CD8-positive, alpha-beta memory T cell (primary cell): ENCODE data around the gene ARSB. TPM values are rescaled to one million over a fixed set of nuclear protein-coding genes. Genes with fewer than 3 reads are reported as not detected.
A peak's percentile ranks its signal among the peaks of the same experiment; 100 is the strongest.

Source experiments
- CTCF ChIA-PET: fragments of 350-600 bp; sonication (Branson Sonifier 250); formaldehyde crosslinking; loops from one replicate; lab custom pipeline; 2021; ENCODE audit warnings: antibody characterized with exemption; lab: Charles Lee
- POLR2A ChIA-PET: fragments of 350-600 bp; sonication (Branson Sonifier 250); formaldehyde crosslinking; loops from one replicate; lab custom pipeline; 2021; ENCODE audit warnings: antibody characterized with exemption; lab: Charles Lee
- DNase-seq, 5 donors: peaks; one replicate each; pipeline versions ENCODE4 v3.0.0 to v3.0.0-alpha.2; 2020 to 2022; ENCODE audit warnings: mixed read lengths in 1 of 5
- H3K27ac ChIP-seq: one replicate; pipeline ENCODE4 v1.7.0; 2013; ENCODE audit warnings: low read depth, mild to moderate bottlenecking, low read length, moderate library complexity
- H3K27me3 ChIP-seq: 2 replicates; pipeline ENCODE4 v1.7.0; 2013; ENCODE audit warnings: low read length, mild to moderate bottlenecking; ENCODE audit not compliant: insufficient read depth, poor library complexity, severe bottlenecking
- H3K36me3 ChIP-seq: 2 replicates; pipeline ENCODE4 v1.7.0; 2013; ENCODE audit warnings: mild to moderate bottlenecking, low read length, moderate library complexity; ENCODE audit not compliant: insufficient read depth
- H3K4me1 ChIP-seq: 2 replicates; pipeline ENCODE4 v1.7.0; 2013; ENCODE audit warnings: mild to moderate bottlenecking, low read length, moderate library complexity; ENCODE audit not compliant: insufficient read depth
- H3K4me3 ChIP-seq: 2 replicates; pipeline ENCODE4 v1.7.0; 2013; ENCODE audit warnings: mild to moderate bottlenecking, low read length
- H3K9me3 ChIP-seq: 2 replicates; pipeline ENCODE4 v1.7.0; 2013; ENCODE audit warnings: mild to moderate bottlenecking, low read length
- H3K27ac Mint-ChIP-seq, 8 donors: one replicate each; pipeline ENCODE4 v1.8.0; 2020 to 2021; ENCODE audit warnings: mixed read lengths in 8 of 8, mild to moderate bottlenecking in 6 of 8, inconsistent platforms in 3 of 8, moderate library complexity in 3 of 8
- H3K27me3 Mint-ChIP-seq, 2 donors: one replicate each; pipeline ENCODE4 v1.8.0; 2020 to 2021; ENCODE audit warnings: mixed read lengths in 2 of 2, mild to moderate bottlenecking in 1 of 2, moderate library complexity in 1 of 2
- H3K36me3 Mint-ChIP-seq, 3 donors: one replicate each; pipeline ENCODE4 v1.8.0; 2020 to 2021; ENCODE audit warnings: mixed read lengths in 3 of 3, inconsistent platforms in 1 of 3, mild to moderate bottlenecking in 1 of 3
- H3K4me1 Mint-ChIP-seq, 3 donors: one replicate each; pipeline ENCODE4 v1.8.0; 2020 to 2021; ENCODE audit warnings: mixed read lengths in 3 of 3, inconsistent platforms in 1 of 3, mild to moderate bottlenecking in 1 of 3
- H3K4me3 Mint-ChIP-seq, 7 donors: one replicate each; pipeline ENCODE4 v1.8.0; 2020 to 2021; ENCODE audit warnings: mixed read lengths in 7 of 7, mild to moderate bottlenecking in 6 of 7, moderate library complexity in 4 of 7, inconsistent platforms in 2 of 7
- H3K9me3 Mint-ChIP-seq, 5 donors: one replicate each; pipeline ENCODE4 v1.8.0; 2020 to 2022; ENCODE audit warnings: mixed read lengths in 5 of 5, mild to moderate bottlenecking in 3 of 5, moderate library complexity in 2 of 5, inconsistent platforms in 1 of 5
- polyA plus RNA-seq: library from polyadenylated mRNA; unstranded; fragments of 300-500 nt; fragmentation: Illumina TruSeq; gene quantifications from one replicate; pipeline ENCODE4 v1.2.3, GENCODE V29; 2021
- total RNA-seq, 2 experiments: library from RNA; stranded (reverse); gene quantifications; one replicate each; pipeline ENCODE4 v1.2.3, GENCODE V29; 2021

The ARSB gene
- total and polyA plus RNA-seq, 3 experiments from 2014 or later: 5.1 to 19.9 (median 19.6) TPM

DNA sequence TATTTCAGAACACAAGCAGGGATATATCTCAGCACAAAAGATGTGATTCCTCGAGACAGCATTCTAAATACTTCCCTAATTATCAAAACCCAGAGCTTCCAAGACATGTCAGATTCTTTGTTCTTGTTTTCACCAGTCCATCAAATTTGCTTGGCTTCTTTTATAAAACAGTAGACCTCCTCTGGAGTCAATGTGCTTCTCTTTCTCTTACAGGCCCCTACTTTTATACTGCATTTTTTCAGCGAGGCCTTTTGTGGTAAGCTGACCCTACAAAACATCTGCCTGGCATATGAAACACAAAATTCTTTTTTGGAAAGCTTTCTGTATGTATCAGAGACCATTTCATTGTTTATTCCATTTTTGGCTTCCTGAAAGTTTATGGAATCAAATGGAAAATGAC lies 81.8 kb downstream of the ARSB start:
- Histone ChIP-seq H3K4me3 (no peak overlapping the region), H3K4me1 (no peaks in the 10 kb centered on the region), H3K9me3 (peaks cover 5% of the 10 kb centered on the region), H3K27ac (no peak overlapping the region), H3K36me3 (no peaks in the 10 kb centered on the region), H3K27me3 (no peaks in the 10 kb centered on the region)
- Mint-ChIP-seq H3K4me1 (no peaks in the 10 kb centered on the region), H3K9me3 (peaks cover 12 to 22% (median 17%) of the 10 kb centered on the region in 5 donors), H3K36me3 (peaks cover 8 to 39% (median 15%) of the 10 kb centered on the region in 3 donors), H3K27me3 (peaks cover 0 to 1% of the 10 kb centered on the region in 2 donors), H3K4me3 (no peak overlapping the region), H3K27ac (no peak overlapping the region)
- DNase-seq: no peak
- ChIA-PET CTCF (no interaction called here), POLR2A (no interaction called here)

GRCh38 chr5:78899922-78900362 lies 85.2 kb downstream of the ARSB start:
- peaks cover 5% of the 10 kb centered on the region for H3K9me3 ChIP-seq
- Mint-ChIP-seq H3K27me3 (no peaks in the 10 kb centered on the region), H3K36me3 (peaks cover 12 to 41% (median 14%) of the 10 kb centered on the region in 3 donors), H3K9me3 (peaks cover 12 to 22% (median 17%) of the 10 kb centered on the region in 5 donors), H3K4me3 (no peak overlapping the region), H3K27ac (no peak overlapping the region), H3K4me1 (no peaks in the 10 kb centered on the region)
- H3K27me3 ChIP-seq: no peaks in the 10 kb centered on the region
- ChIA-PET POLR2A (no interaction called here), CTCF (no interaction called here)
- H3K4me3 ChIP-seq: no peak overlapping the region
- DNase-seq: no peak
- H3K27ac ChIP-seq: no peak overlapping the region
- no peaks in the 10 kb centered on the region for H3K4me1 ChIP-seq
- H3K36me3 ChIP-seq: no peaks in the 10 kb centered on the region

- Mint-ChIP-seq H3K4me1 (no peaks in the 10 kb centered on the region), H3K36me3 (peaks cover 13 to 37% (median 13%) of the 10 kb centered on the region in 3 donors), H3K9me3 (peaks cover 12 to 21% (median 15%) of the 10 kb centered on the region in 5 donors), H3K27ac (no peak overlapping the region), H3K4me3 (no peak overlapping the region), H3K27me3 (no peaks in the 10 kb centered on the region)
- POLR2A ChIA-PET: no interaction called here
- CTCF ChIA-PET: no interaction called here
- Histone ChIP-seq H3K4me1 (no peaks in the 10 kb centered on the region), H3K27ac (no peak overlapping the region), H3K36me3 (no peaks in the 10 kb centered on the region), H3K27me3 (no peaks in the 10 kb centered on the region), H3K9me3 (peaks cover 5% of the 10 kb centered on the region), H3K4me3 (no peak overlapping the region)
- no peak for DNase-seq
These were observed 89.0 kb downstream of the ARSB start for GRCh38 chr5:78896132-78896531.

DNA sequence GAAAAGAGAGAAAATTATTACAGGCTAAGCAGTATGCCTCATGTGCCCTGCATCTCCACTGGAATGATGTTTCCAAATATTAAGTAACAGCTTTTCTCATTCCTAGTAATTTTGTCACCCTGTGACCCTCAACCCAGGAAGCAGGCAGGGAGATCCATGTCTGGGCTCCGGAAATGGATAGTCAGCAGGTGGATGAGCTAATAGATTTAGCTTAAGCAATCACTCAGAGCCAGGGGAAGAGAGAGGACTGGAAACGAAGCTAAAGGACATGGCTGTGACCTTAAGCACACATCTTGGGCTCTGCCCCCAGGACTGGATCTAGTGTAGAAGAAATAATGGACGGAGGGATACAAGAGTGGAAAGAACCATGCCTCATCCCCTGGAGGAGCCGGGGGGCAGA lies 89.5 kb downstream of the ARSB start:
- no peaks in the 10 kb centered on the region for H3K4me1 Mint-ChIP-seq
- H3K36me3 Mint-ChIP-seq: peaks cover 11 to 34% (median 11%) of the 10 kb centered on the region in 3 donors
- peaks cover 5% of the 10 kb centered on the region for H3K9me3 ChIP-seq
- no peaks in the 10 kb centered on the region for H3K27me3 Mint-ChIP-seq
- DNase-seq: no peak
- H3K27ac Mint-ChIP-seq: peak overlapping the region in 1 of 8 donors; percentile 42
- H3K9me3 Mint-ChIP-seq: peaks cover 12 to 19% (median 14%) of the 10 kb centered on the region in 5 donors
- no peaks in the 10 kb centered on the region for H3K36me3 ChIP-seq
- no peak overlapping the region for H3K4me3 ChIP-seq
- POLR2A ChIA-PET: no interaction called here
- no peak overlapping the region for H3K4me3 Mint-ChIP-seq
- CTCF ChIA-PET: interaction anchor here (0.6 kb wide), 1 partner anchor 9 kb away, joined by 3 read pairs; no protein-coding TSS in a partner anchor
- no peak overlapping the region for H3K27ac ChIP-seq
- no peaks in the 10 kb centered on the region for H3K27me3 ChIP-seq
- no peaks in the 10 kb centered on the region for H3K4me1 ChIP-seq

DNA sequence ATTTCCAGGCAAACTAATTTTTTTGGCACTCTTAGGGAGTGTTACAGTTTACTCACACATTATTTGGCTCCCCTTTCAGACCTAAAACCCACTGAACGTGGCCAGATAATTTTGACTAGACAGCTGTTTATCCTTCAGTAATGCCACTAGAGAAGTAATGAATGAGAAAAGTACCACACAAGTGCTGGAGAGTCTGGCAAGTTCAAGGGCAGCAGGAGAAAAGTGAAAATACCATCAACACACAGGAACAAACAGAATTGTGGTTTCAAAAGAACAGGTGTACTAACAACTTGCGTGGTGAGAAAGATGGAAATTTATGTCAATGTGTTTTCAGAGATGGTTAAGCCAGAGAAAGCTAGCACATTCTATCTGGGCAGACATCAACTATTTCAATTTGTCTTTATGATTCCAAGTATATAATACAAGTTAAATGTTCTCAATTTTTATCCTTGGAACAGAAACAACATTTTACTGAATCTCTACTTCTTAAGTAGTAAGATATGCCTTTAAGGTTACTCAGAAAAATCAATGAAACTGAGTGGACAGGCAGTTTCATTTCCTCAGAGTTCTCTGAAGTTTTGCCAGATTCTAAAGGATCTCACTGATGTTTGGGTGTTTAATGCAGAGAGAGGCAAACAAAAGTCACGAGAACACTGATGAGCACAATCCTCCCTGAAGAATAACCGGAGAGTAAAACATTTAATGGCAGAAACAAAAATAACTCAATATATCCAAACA lies 91.0 kb downstream of the ARSB start:
- ChIA-PET CTCF (no interaction called here), POLR2A (no interaction called here)
- H3K27me3 Mint-ChIP-seq: no peaks in the 10 kb centered on the region
- Histone ChIP-seq H3K27me3 (no peaks in the 10 kb centered on the region), H3K4me1 (no peaks in the 10 kb centered on the region), H3K9me3 (peaks cover 3% of the 10 kb centered on the region), H3K36me3 (no peaks in the 10 kb centered on the region), H3K27ac (no peak overlapping the region), H3K4me3 (no peak overlapping the region)
- DNase-seq: no peak
- no peak overlapping the region for H3K27ac Mint-ChIP-seq
- H3K4me3 Mint-ChIP-seq: no peak overlapping the region
- H3K9me3 Mint-ChIP-seq: peaks cover 4 to 6% (median 5%) of the 10 kb centered on the region in 5 donors
- H3K36me3 Mint-ChIP-seq: peaks cover 8 to 25% (median 12%) of the 10 kb centered on the region in 3 donors
- H3K4me1 Mint-ChIP-seq: peaks cover 0 to 4% (median 2%) of the 10 kb centered on the region in 3 donors

- Histone ChIP-seq H3K27ac (no peak overlapping the region), H3K4me3 (no peak overlapping the region), H3K4me1 (peaks cover 9% of the 10 kb centered on the region), H3K9me3 (no peaks in the 10 kb centered on the region), H3K27me3 (no peaks in the 10 kb centered on the region), H3K36me3 (no peaks in the 10 kb centered on the region)
- POLR2A ChIA-PET: no interaction called here
- H3K27me3 Mint-ChIP-seq: no peaks in the 10 kb centered on the region
- CTCF ChIA-PET: no interaction called here
- H3K36me3 Mint-ChIP-seq: peaks cover 3 to 13% (median 10%) of the 10 kb centered on the region in 3 donors
- H3K9me3 Mint-ChIP-seq: no peaks in the 10 kb centered on the region
- peaks cover 15 to 27% (median 19%) of the 10 kb centered on the region in 3 donors for H3K4me1 Mint-ChIP-seq
- DNase-seq: no peak
- no peak overlapping the region for H3K27ac Mint-ChIP-seq
- no peak overlapping the region for H3K4me3 Mint-ChIP-seq
These were observed 94.3 kb downstream of the ARSB start for GRCh38 chr5:78890667-78891379.

DNA sequence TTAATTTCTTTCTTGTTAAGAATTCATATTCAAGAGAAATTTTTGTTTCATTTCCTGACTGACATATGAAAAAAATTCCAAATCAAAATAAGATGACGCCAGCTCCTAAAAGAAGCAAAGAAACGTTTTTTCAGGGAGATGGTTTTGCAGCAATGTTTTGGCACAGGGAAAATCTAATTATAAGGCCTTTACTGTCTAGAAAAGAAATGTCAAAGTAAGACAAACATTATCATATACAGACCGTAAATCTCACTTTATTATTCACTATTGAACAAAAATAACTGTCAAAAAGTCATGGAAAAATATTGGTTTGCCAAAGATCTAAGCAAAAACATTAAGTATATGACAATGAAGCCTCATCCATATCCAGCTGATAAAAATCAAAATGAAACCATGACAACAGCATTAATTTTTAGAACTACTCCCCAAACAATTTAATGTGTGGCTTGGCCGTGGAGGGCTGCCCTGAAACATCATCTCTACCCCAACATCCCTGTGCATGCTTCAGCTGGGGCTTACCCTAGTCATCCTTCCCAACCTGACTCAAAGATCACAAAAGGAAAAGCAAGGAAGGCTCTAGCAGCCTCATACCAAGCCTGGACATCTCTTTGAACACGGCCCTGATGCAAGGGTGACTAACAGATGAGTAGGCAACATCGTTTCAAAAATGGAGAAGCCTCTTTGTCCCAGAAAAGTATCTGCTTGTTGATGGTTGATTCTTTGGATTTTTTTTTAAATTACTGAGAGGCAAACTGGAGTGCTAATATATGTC lies 95.6 kb downstream of the ARSB start:
- H3K9me3 ChIP-seq: no peaks in the 10 kb centered on the region
- no peak overlapping the region for H3K4me3 ChIP-seq
- Mint-ChIP-seq H3K4me3 (no peak overlapping the region), H3K4me1 (peaks cover 15 to 27% (median 19%) of the 10 kb centered on the region in 3 donors), H3K27ac (no peak overlapping the region), H3K9me3 (no peaks in the 10 kb centered on the region), H3K27me3 (no peaks in the 10 kb centered on the region), H3K36me3 (peaks cover 6 to 8% (median 7%) of the 10 kb centered on the region in 3 donors)
- DNase-seq: no peak
- no peak overlapping the region for H3K27ac ChIP-seq
- H3K27me3 ChIP-seq: no peaks in the 10 kb centered on the region
- CTCF ChIA-PET: no interaction called here
- H3K36me3 ChIP-seq: peaks cover 3% of the 10 kb centered on the region
- H3K4me1 ChIP-seq: peaks cover 9% of the 10 kb centered on the region
- POLR2A ChIA-PET: no interaction called here
